Germinal center (tissue), 1 donor: Measurements from ENCODE around the gene LFNG.

Experiments used
- DNase-seq: peaks from one replicate; pipeline ENCODE4 v3.0.0; 2012; ENCODE audit warnings: mixed read lengths, low spot score

LFNG gene

GRCh38 chr7:2570021-2570420 is 50.4 kb downstream of the LFNG start:
- DNase-seq, result no peak

- DNase-seq, result no peak
Observed at GRCh38 chr7:2571409-2571808, 51.8 kb downstream of the LFNG start.

- DNase-seq, result no peak
Observed at GRCh38 chr7:2572101-2572842, 52.7 kb downstream of the LFNG start.

- no peak for DNase-seq
Observed at GRCh38 chr7:2573761-2574160, 54.2 kb downstream of the LFNG start.

- no peak for DNase-seq
Observed at GRCh38 chr7:2575046-2575732, 55.6 kb downstream of the LFNG start.

- no peak for DNase-seq
Observed at GRCh38 chr7:2575733-2576340, 56.3 kb downstream of the LFNG start.

GRCh38 chr7:2576742-2577491 is 57.3 kb downstream of the LFNG start:
- DNase-seq, result no peak
